ENCODE data around the gene RREB1.
A peak's percentile ranks its signal among the peaks of the same experiment; 100 is the strongest.

The RREB1 gene

GRCh38 chr6:7100072-7100752, 7.5 kb upstream of the RREB1 start:
- no peak for DNase-seq (ENCODE audit: low spot score)

DNA sequence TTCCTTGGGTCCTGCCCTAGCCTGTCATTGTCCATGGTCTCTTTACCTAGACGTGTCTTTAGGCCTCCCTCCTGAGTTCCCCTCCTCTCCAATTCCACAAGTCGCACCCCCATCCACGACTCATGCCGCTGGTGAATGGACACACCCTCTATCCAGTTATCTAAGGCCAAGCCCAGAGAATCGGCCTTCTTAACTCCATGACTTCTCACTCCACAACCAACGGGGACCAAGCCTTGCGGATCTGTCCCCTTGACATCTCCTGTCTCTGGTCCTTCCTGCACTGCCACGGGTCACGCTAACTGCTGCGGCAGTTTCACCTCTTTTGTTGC, 7.0 kb upstream of the RREB1 start:
- no peak for DNase-seq (ENCODE audit: low spot score)

DNA sequence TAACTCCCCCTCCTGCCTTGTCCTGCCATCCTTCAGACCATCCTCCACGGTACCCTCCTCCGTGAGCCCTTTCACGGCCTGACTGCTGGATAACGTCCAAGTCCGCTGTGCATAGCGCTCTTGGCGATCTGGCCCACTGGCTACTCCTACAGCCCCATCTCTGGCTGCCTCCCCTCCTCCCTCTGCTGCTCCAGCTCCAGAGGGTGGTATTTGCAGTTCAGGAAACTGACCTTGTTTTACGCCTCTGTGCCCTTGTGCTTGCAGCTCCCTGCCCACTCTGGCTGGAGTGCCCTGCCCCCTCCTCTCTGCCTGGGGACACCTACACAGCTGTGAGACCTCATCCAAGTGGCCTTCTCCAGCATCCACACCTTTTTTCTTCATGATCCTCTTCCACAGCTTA, 6.5 kb upstream of the RREB1 start:
- no peak for DNase-seq (ENCODE audit: low spot score)

GRCh38 chr6:7104752-7105151, 3.0 kb upstream of the RREB1 start:
- DNase-seq (ENCODE audit: low spot score) = no peak

DNA sequence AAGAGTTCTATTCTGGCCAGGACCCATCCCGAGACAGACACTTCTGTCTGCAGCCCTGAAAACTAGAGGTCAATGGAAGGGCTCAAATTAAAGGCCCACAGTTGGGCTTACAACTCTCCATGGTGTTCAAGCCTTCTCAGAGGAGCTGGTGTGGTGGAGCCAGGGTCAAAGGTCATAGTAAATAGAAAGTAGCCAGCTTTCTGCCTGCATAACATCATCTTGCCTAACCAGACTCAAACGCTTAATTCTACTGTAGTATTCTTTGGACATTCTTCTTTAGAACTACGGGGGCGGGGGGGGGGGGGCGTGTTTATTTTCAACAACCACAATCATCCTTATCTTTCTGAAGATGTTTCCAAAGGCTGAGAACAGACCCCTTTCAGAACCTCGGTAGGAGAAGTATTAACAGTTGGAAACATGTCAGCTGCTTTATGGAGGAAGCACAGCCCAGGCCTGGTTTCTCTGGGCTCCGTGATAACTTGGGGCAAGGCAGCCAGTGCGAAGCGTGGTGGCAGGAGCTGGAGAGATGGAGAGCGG, 1.5 kb upstream of the RREB1 start:
- no peak for DNase-seq (ENCODE audit: low spot score)

GRCh38 chr6:7106752-7107577, 796 bp upstream of the RREB1 start:
- peak; percentile 53 for DNase-seq (ENCODE audit: low spot score)

DNA sequence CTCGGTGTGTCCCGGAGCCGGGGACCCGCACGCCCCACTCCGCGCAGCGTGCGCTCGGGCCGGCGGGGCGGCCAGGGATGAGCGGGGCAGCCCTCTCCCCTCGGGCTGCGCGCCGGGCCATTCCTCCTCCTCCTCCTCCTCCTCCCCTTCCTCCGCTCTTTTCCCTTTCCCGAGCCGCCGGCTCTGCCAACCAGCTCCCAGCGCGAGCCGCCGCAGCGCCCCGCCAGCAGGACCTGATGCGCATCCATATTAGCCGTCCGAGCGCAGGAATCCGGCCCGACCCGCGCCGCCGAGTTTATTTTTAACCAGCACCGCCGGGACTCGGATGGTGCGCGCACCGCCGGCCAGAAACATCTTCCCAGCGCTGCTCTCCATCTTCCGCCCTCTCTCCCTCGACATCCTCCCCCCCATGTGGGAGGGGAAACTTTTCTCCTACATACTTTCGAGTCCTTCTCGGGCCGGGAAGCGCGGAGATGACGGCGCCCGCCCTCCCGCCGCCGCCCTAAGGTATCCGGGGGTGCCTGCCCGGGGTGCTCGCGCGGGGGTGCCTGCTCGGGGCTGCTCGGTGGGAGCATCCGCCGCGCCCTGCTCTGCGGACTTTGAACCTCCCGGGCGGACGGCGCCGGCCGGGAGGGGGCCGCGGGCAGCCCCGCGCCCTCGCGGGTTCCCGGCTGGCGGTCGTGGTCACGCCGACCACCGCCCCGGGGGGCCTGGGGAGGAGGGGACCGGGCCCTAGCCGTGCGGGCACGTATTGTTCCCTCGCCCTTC, 619 bp downstream of the RREB1 start:
- DNase-seq (ENCODE audit: low spot score) = peak; percentile 48

DNA sequence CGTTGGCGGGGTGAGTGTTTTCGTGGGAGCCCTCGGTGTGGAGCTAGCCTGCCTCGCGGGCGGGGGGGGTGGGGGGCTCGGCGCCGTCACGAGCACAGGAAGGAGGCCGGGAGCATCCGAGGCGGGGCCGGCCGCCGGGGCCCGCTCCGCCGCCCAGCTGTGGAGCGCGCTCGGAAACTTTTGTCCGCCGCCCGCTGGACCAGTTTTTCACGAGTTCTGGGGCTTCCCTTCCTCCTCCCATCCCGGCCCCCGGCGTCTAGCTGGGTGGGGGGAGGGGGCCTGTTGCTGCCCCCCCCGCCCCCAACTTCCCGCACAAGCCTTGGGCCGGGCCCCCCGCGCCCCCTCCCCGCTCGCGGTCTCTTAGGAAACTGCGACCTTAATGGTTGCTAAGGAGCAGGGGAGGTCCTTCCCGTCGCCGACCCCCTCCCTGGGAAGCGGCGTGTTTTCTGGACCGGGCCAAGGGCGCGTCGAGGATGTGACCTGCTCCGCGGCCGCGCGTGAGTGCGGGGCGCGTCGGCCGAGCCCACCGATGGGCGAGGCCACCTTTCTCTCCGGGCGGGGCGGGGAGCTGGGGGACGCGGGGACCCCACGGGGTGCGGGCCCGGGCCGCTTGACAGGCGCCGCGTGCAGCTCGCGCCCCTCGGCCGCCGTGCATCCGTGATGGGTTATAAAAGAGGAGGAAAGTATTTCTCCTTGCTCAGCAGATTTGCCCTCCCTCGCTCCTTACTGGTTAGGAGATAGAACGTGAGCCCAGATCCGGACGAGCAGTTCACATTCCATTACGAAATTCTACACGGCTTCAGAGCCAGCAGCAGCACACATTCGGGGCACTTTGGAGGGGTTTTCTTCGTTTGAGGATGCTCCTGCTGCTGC, 1.4 kb downstream of the RREB1 start:
- DNase-seq (ENCODE audit: low spot score) = peak; percentile 31

- DNase-seq (ENCODE audit: low spot score) = no peak
These were observed 2.5 kb downstream of the RREB1 start for GRCh38 chr6:7110092-7110792.

DNA sequence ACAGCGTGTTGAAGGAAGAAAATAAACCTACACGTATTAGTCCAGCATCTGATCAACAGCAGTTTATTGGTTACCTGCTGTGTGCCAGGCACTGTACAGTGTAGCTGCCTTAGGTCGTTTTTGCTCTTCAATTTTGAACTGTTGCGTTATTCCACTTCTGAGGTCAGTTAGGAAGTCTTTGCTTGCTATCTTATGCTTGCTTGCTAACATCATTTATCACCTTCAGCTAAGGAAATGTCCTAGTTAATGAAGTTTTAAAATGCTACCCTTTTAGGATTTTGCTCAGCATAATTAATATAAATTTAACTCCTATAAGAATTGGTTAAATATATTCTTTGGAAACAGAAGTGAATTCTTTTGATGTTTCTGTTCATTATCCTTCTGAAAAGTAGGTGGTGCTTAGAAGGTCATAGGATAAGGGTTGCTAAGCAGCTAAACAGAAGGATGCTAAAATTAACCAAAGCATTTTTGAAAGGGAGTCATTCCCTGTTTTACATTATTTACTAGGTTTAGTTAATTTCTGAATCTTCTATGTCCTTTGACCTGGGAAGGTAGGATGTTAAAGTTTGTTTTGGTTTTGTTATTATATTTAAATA, 3.4 kb downstream of the RREB1 start:
- no peak for DNase-seq (ENCODE audit: low spot score)

GRCh38 chr6:7112171-7112570, 4.4 kb downstream of the RREB1 start:
- DNase-seq (ENCODE audit: low spot score) = no peak

- no peak for DNase-seq (ENCODE audit: low spot score)
These were observed 5.1 kb downstream of the RREB1 start for GRCh38 chr6:7112741-7113313.

GRCh38 chr6:7114744-7115458, 7.1 kb downstream of the RREB1 start:
- no peak for DNase-seq (ENCODE audit: low spot score)

- no peak for DNase-seq (ENCODE audit: low spot score)
These were observed 7.9 kb downstream of the RREB1 start for GRCh38 chr6:7115543-7116231.

DNA sequence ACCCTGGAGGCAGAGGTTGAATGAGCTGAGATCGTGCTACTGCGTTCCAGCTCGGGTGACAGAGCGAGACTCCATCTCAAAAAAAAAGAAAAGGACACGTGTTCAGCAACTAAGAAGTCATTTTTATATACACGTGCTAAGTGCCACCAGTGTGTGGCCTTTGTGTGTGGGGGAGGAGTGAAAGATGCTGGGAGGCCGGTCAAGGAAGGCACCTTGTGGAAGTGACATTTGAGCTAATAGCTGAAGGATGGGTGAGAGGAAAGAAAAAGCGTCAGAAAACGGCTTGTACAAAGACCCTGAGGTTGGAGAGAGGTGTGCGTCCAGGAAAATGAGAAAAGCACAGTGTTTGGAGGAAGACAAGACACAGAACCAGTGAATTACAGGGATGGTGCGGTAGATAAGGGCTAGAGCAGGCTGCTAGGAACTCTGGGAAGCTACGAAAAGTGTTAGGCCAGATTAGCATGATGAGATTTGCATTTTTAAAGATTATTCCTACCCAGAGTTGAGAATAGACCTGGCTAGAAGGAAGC, 11.6 kb downstream of the RREB1 start:
- DNase-seq (ENCODE audit: low spot score) = no peak

DNA sequence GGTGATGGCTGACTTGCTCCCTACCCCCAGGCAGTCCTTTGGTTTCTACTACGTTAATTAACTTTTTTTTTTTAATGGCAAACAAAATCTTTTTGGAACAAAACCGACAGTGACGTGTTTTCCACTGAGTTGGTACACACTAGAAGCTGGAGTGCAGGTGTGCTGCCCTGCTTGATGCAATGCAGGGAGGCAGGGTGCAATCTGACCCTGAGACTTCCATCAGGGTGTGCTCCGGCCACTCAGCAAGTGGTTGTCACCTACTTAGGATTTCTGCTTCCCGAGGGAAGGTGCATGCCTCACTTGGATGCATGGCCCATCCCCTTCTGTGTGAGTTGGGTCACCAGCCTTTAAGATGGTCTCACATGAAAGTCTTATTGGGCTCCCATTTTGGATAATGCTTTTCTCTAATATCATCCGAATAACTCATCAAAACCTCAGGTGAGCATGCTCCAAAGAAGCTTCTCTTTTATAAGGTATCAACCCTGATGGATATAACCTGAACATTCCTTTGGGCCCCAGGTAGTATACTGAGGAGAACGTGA, 14.0 kb downstream of the RREB1 start:
- DNase-seq (ENCODE audit: low spot score) = no peak

DNA sequence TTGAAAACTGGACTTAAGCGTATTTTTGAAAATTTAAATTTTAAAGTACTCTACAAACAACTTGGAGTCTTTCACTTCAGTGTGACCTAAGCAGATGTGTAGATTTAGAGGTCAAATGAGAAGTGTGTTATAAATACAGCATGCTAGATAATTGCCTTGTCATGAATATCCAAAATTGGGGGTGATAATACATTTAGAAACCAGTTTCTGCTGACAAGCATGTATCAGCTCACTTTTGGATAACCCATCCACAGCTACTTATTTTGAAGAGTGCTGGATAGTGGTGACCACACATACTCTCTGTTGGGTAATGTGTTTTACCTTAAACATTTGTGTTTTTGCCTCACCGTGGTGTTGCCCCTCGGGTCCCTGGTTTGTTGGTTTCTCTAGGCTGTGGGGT, 14.9 kb downstream of the RREB1 start:
- no peak for DNase-seq (ENCODE audit: low spot score)

GRCh38 chr6:7124114-7124513, 16.4 kb downstream of the RREB1 start:
- no peak for DNase-seq (ENCODE audit: low spot score)

- no peak for DNase-seq (ENCODE audit: low spot score)
These were observed 16.9 kb downstream of the RREB1 start for GRCh38 chr6:7124636-7125035.

All from NAMALWA (cell line).